PC-9 (cell line): ENCODE measurements around the gene VSX1. TPM values are rescaled to one million over a fixed set of nuclear protein-coding genes. Genes with fewer than 3 reads are reported as not detected.

Source experiments
- BruUV-seq: library from RNA; stranded (reverse); fragments of 400-500 nt; replicated peaks from 2 replicates; lab custom pipeline; 2021; lab: Mats Ljungman, UMichigan
- CTCF ChIA-PET: fragments of 300-600 bp; sonication (Branson Sonifier 250); formaldehyde crosslinking; loops from one replicate; lab custom pipeline; 2022; ENCODE audit warnings: antibody characterized with exemption; lab: Charles Lee
- POLR2A ChIA-PET: fragments of 300-600 bp; sonication (Branson Sonifier 250); formaldehyde crosslinking; loops from one replicate; lab custom pipeline; 2022; ENCODE audit warnings: antibody characterized with exemption; ENCODE audit not compliant: unreplicated experiment; lab: Charles Lee
- DNase-seq, 2 experiments: peaks; one replicate each; pipeline versions ENCODE4 v3.0.0 to v3.0.0-alpha.2; 2015 to 2022; ENCODE audit warnings: mixed read lengths in 1 of 2
- H2AFZ ChIP-seq: fragments of 200-600 bp; sonication (generic); 2 replicates; pipeline ENCODE4 v1.8.1; 2017; ENCODE audit warnings: antibody characterized with exemption
- H3F3A ChIP-seq: fragments of 200-600 bp; sonication (generic); 2 replicates; pipeline ENCODE4 v1.8.1; 2017; ENCODE audit warnings: antibody characterized with exemption, mild to moderate bottlenecking, low read depth; ENCODE audit not compliant: insufficient read depth
- H3K27ac ChIP-seq: fragments of 200-600 bp; sonication (generic); 2 replicates; pipeline ENCODE4 v1.6.1; 2016; ENCODE audit warnings: mixed run types
- H3K27me3 ChIP-seq: fragments of 200-600 bp; sonication (generic); 2 replicates; pipeline ENCODE4 v1.6.1; 2016; ENCODE audit warnings: low read depth, mixed run types; ENCODE audit not compliant: insufficient read depth
- H3K36me3 ChIP-seq: fragments of 200-600 bp; sonication (generic); 2 replicates; pipeline ENCODE4 v1.6.1; 2016; ENCODE audit warnings: low read depth, mixed run types
- H3K4me1 ChIP-seq: fragments of 200-600 bp; sonication (generic); replicated peaks from 2 replicates; pipeline ENCODE4 v1.6.1; 2016; ENCODE audit warnings: mixed run types; ENCODE audit not compliant: insufficient read depth
- H3K4me2 ChIP-seq: fragments of 200-600 bp; sonication (generic); 2 replicates; pipeline ENCODE4 v1.6.1; 2017; ENCODE audit warnings: mixed run types
- H3K4me3 ChIP-seq: fragments of 200-600 bp; sonication (generic); 2 replicates; pipeline ENCODE4 v1.6.1; 2016; ENCODE audit warnings: mixed run types
- H3K79me2 ChIP-seq: fragments of 200-600 bp; sonication (generic); 2 replicates; pipeline ENCODE4 v1.6.1; 2017; ENCODE audit warnings: low read depth, mixed run types
- H3K9me2 ChIP-seq: fragments of 200-600 bp; sonication (generic); 2 replicates; pipeline ENCODE4 v1.8.1; 2017; ENCODE audit warnings: mild to moderate bottlenecking; ENCODE audit not compliant: insufficient read depth
- H3K9me3 ChIP-seq: fragments of 200-600 bp; sonication (generic); 2 replicates; pipeline ENCODE4 v1.8.1; 2016; ENCODE audit warnings: low read depth; ENCODE audit not compliant: insufficient read depth
- H4K20me1 ChIP-seq: fragments of 200-600 bp; sonication (generic); 2 replicates; pipeline ENCODE4 v1.8.1; 2017; ENCODE audit not compliant: insufficient read depth
- CTCF ChIP-seq: fragments of 200-600 bp; sonication (generic); conservative IDR thresholded peaks from 2 replicates; pipeline ENCODE4 v1.6.1; 2017; ENCODE audit warnings: mixed run types, antibody characterized with exemption, mild to moderate bottlenecking, moderate library complexity
- EZH2 ChIP-seq: fragments of 200-600 bp; sonication (generic); IDR thresholded peaks from 2 replicates; pipeline ENCODE4 v1.8.0; 2017; ENCODE audit warnings: antibody characterized with exemption, low read depth
- intact Hi-C: fragments of 100-400 bp; cut with micrococcal nuclease; formaldehyde crosslinking; loops from one replicate; pipeline ENCODE4 v1.10.0; 2022; ENCODE audit not compliant: unreplicated experiment
- total RNA-seq: library from RNA; stranded (reverse); gene quantifications from 2 replicates; pipeline ENCODE4 v1.2.3, GENCODE V29; 2021

Gene VSX1
- total RNA-seq, 1 experiment from 2014 or later: 1.5 TPM

GRCh38 chr20:25064561-25065071 lies 17.3 kb downstream of the VSX1 start:
- intact Hi-C loops: loop anchor here (2.0 to 5.0 kb wide), 2 partner anchors 334 to 1177 kb away; no protein-coding TSS in a partner anchor
- H3K4me2 ChIP-seq: no peak overlapping the region
- H3K27me3 ChIP-seq: no peaks in the 10 kb centered on the region
- TF ChIP-seq CTCF (no peak), EZH2 (no peak)
- H3F3A ChIP-seq: peaks cover 23% of the 10 kb centered on the region; the same call in 1 of the 2 replicates
- CTCF ChIA-PET: no interaction called here
- H3K9me3 ChIP-seq: 0 out of 2 replicates have a peak, but pooled peaks cover 3% of the 10 kb centered on the region
- H2AFZ ChIP-seq: no peak overlapping the region
- peaks cover 36% of the 10 kb centered on the region for H3K4me1 ChIP-seq
- no peaks in the 10 kb centered on the region for H4K20me1 ChIP-seq
- H3K27ac ChIP-seq: no peak overlapping the region
- no peaks in the 10 kb centered on the region for H3K79me2 ChIP-seq
- H3K36me3 ChIP-seq: no peaks in the 10 kb centered on the region
- BruUV-seq: no TSS peak
- no peak for DNase-seq
- no peaks in the 10 kb centered on the region for H3K9me2 ChIP-seq
- no peak overlapping the region for H3K4me3 ChIP-seq
- POLR2A ChIA-PET: no interaction called here

- BruUV-seq: no TSS peak
- CTCF ChIA-PET: no interaction called here
- no peaks in the 10 kb centered on the region for H3K27me3 ChIP-seq
Observed at GRCh38 chr20:25063981-25064380, 18.0 kb downstream of the VSX1 start.

GRCh38 chr20:25063546-25063945 lies 18.4 kb downstream of the VSX1 start:
- Histone ChIP-seq H4K20me1 (no peaks in the 10 kb centered on the region), H3K4me2 (no peak overlapping the region), H3K4me1 (peaks cover 46% of the 10 kb centered on the region), H2AFZ (no peak overlapping the region), H3F3A (peaks cover 29% of the 10 kb centered on the region; the same call in 1 of the 2 replicates), H3K79me2 (no peaks in the 10 kb centered on the region), H3K36me3 (no peaks in the 10 kb centered on the region), H3K9me3 (no peaks in the 10 kb centered on the region), H3K27ac (no peak overlapping the region), H3K27me3 (no peaks in the 10 kb centered on the region), H3K4me3 (no peak overlapping the region), H3K9me2 (no peaks in the 10 kb centered on the region)
- ChIA-PET CTCF (no interaction called here), POLR2A (interaction anchor here (0.6 kb wide), 1 partner anchor 40 kb away, joined by 3 read pairs; no protein-coding TSS in a partner anchor)
- BruUV-seq: no TSS peak
- TF ChIP-seq CTCF: no peak
- TF ChIP-seq EZH2: no peak
- intact Hi-C loops: no loop called here
- no peak for DNase-seq

More at GRCh38 chr20:25063981-25064380, 18.0 kb downstream of the VSX1 start:
- Histone ChIP-seq H3K9me3 (0 out of 2 replicates have a peak, but pooled peaks cover under 1% of the 10 kb centered on the region), H3K4me2 (no peak overlapping the region), H3K79me2 (no peaks in the 10 kb centered on the region), H3K27ac (no peak overlapping the region), H4K20me1 (no peaks in the 10 kb centered on the region), H3K4me1 (peaks cover 41% of the 10 kb centered on the region), H3F3A (peaks cover 29% of the 10 kb centered on the region; the same call in 1 of the 2 replicates), H3K36me3 (no peaks in the 10 kb centered on the region), H3K4me3 (no peak overlapping the region), H2AFZ (no peak overlapping the region), H3K9me2 (no peaks in the 10 kb centered on the region)
- no peak for DNase-seq
- TF ChIP-seq CTCF (no peak), EZH2 (no peak)
- intact Hi-C loops: loop anchor here (2.0 kb wide), 1 partner anchor 335 kb away; no protein-coding TSS in a partner anchor
- POLR2A ChIA-PET: interaction anchor here (0.6 kb wide), 1 partner anchor 40 kb away, joined by 3 read pairs; no protein-coding TSS in a partner anchor
